GM06990 (cell line): ENCODE results near the gene PTGER2.

ENCODE experiments used
- DNase-seq: peaks from one replicate; pipeline ENCODE4 v3.0.0-alpha.2; 2011; ENCODE audit not compliant: insufficient read length; ENCODE audit errors: extremely low read depth
- H3K27me3 ChIP-seq: replicated peaks from 2 replicates; pipeline ENCODE4 v1.6.0; 2011; ENCODE audit warnings: low read length; ENCODE audit not compliant: control insufficient read depth, insufficient read depth
- H3K36me3 ChIP-seq: 2 replicates; pipeline ENCODE4 v1.5.1; 2011; ENCODE audit warnings: low read length; ENCODE audit not compliant: control insufficient read depth, insufficient read depth
- H3K4me3 ChIP-seq: replicated peaks from 2 replicates; pipeline ENCODE4 v1.5.1; 2011; ENCODE audit warnings: low read depth, mild to moderate bottlenecking, control low read depth, low read length
- CTCF ChIP-seq: IDR thresholded peaks from 2 replicates; pipeline ENCODE4 v1.5.1; 2011; ENCODE audit warnings: low read length, control low read depth, mild to moderate bottlenecking, inconsistent platforms; ENCODE audit not compliant: insufficient read depth, poor library complexity, severe bottlenecking

Gene PTGER2

GRCh38 chr14:52339262-52339661 is 25.1 kb downstream of the PTGER2 start:
- Histone ChIP-seq H3K36me3 (no peaks in the 10 kb centered on the region), H3K27me3 (no peaks in the 10 kb centered on the region; the same call in 1 of the 2 replicates), H3K4me3 (no peak overlapping the region)
- DNase-seq, result no peak
- no peak for TF ChIP-seq CTCF

DNA sequence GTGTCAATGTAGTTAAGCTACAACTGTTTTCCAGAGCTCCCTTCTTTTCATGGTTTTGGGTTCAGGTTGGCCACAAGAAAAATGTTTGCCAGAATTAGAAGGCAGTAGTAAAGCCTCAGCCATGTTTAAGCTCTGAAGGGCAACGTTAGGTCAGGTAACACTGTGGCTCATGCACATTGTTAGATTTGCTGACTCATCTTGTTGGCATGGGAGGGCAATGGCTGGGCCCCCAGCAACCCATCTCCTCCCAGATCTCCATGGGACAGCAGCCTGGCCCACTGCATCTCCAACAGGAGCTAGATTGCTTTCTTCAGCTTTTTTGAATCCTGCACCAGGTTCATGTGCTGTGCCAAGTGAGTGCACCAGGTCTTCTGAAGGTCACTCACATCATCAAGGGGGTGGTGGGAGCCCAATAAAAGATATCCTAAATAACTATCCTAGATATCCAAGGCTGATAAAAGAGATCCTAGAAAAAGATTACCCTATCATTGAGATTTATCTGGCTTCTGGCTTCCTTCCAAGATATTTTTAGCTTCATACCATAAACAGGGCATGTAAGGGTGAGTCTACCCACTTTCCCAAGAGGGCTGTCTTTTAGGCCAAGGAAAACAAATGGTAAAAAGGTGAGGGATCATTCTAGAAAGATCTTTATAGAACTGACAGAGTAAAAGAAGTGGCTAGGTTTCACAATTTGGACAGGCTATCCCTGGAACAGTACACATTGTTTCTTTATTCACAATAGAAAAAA is 28.9 kb downstream of the PTGER2 start:
- H3K27me3 ChIP-seq, result no peaks in the 10 kb centered on the region
- DNase-seq, result no peak
- no peak overlapping the region for H3K4me3 ChIP-seq
- H3K36me3 ChIP-seq, result no peaks in the 10 kb centered on the region
- TF ChIP-seq CTCF, result no peak

- no peaks in the 10 kb centered on the region for H3K36me3 ChIP-seq
- no peak for DNase-seq
- no peaks in the 10 kb centered on the region for H3K27me3 ChIP-seq
- TF ChIP-seq CTCF, result no peak
- H3K4me3 ChIP-seq, result no peak overlapping the region
Measured at GRCh38 chr14:52346778-52347177, 32.7 kb downstream of the PTGER2 start.

DNA sequence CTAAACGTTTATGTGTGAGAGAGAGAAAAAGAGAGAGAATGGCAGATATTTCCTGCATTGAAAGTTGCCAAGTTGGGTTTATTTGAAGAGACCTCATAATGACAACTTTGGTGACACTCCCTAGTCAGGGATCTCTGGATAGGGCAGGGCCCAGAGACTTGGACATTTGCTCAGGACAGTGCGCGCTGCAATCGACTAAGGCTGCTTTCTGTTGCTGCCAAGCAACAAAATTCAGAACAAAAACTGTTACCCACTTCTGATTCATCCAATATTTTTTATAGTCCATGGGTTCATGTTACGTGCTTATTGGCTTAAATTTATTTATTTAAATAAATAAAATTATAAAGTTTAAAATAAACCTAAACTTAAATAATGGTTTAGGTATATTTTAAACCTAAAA is 34.2 kb downstream of the PTGER2 start:
- Histone ChIP-seq H3K36me3 (no peaks in the 10 kb centered on the region), H3K4me3 (no peak overlapping the region), H3K27me3 (no peaks in the 10 kb centered on the region)
- no peak for DNase-seq
- TF ChIP-seq CTCF, result no peak

- no peaks in the 10 kb centered on the region for H3K27me3 ChIP-seq
- no peak overlapping the region for H3K4me3 ChIP-seq
- TF ChIP-seq CTCF, result no peak
- H3K36me3 ChIP-seq, result no peaks in the 10 kb centered on the region
- DNase-seq, result no peak
Measured at GRCh38 chr14:52348776-52349175, 34.7 kb downstream of the PTGER2 start.

- no peak for DNase-seq
- Histone ChIP-seq H3K36me3 (no peaks in the 10 kb centered on the region), H3K4me3 (no peak overlapping the region), H3K27me3 (no peaks in the 10 kb centered on the region)
- no peak for TF ChIP-seq CTCF
Measured at GRCh38 chr14:52349731-52350130, 35.6 kb downstream of the PTGER2 start.
